ENCODE data around the gene TMEM140.
A peak's percentile ranks its signal among the peaks of the same experiment; 100 is the strongest.
"Not testable (repeated sequence)": the region's sequence is repeated elsewhere in the genome, so short reads cannot be mapped to it uniquely, and the experiment has no call there.

The TMEM140 gene

GRCh38 chr7:135195968-135196629 is 48.2 kb downstream of the TMEM140 start:
- DNase-seq: no peak

DNA sequence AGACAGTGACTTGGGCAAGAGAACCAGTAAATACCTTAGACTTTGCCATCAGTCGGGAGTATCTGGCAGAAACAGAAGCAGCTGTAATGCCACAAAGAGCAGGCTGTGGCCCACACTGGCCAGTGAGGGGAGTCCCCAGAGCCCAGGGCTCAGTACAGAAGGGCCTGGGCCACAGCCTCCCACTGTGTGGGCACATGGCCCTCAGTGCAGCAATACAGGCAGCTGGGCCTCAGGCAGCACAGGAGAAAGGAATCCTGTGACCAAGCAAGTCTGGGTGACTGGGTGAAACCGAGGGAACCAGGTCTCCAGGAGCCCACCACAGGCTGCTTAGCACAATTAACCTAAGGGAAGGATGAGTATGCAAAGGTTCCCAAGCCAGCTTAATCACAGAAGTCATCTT is 49.5 kb downstream of the TMEM140 start:
- no peak for DNase-seq

GRCh38 chr7:135197906-135198655 is 50.2 kb downstream of the TMEM140 start:
- DNase-seq: no peak

GRCh38 chr7:135199439-135199838 is 51.6 kb downstream of the TMEM140 start:
- DNase-seq: no peak

DNA sequence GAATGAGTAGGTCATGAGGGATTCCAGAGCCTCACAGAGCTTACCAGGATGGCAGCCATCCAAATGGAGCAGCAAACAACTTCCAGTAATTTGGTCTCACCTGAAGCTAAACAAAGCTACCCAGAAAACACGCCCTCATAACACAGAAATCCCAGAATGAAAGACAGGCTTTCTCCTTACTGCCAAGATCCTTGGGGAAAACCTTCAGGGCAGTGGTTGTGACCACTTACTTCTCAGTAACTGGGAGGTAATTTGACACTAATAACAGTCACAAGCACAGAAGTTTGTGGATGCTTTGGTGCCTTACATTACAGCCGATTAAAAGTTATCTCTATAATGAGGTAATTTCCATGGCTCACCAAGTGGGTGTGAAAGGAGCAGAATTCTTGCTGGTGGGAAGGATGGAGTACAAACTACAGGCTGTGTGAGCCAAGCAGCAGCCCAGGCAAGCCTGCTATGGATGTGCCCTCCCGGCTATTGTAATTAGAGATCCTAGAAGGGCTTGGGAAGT is 53.0 kb downstream of the TMEM140 start:
- no peak for DNase-seq

GRCh38 chr7:135201350-135201749 is 53.5 kb downstream of the TMEM140 start:
- no peak for DNase-seq

GRCh38 chr7:135204341-135204749 is 56.5 kb downstream of the TMEM140 start:
- no peak for DNase-seq

- DNase-seq: no peak
Measured at GRCh38 chr7:135204876-135205275, 57.0 kb downstream of the TMEM140 start.

- DNase-seq: no peak
Measured at GRCh38 chr7:135205850-135206249, 58.0 kb downstream of the TMEM140 start.

DNA sequence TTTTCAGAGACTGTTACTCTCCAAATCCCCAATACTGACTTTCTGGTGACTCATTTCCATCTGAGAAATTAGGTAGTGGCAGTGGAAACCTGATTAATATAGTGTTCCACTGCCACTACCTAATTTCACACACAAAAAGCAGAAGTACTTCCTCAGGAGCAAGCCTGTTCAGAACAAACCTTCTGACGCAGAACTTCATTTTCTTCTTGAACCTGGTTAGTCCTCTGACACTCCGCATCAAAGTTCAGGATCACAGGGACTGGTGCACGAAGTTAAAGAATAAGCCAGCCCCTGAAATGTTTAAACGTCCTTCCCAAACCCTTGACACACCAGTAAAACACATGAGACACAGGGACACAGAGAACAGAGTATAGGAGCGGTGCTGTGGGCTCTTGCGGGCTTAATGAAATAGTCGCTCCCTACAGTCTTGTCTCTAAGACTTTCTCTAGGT is 59.1 kb downstream of the TMEM140 start:
- no peak for DNase-seq

DNA sequence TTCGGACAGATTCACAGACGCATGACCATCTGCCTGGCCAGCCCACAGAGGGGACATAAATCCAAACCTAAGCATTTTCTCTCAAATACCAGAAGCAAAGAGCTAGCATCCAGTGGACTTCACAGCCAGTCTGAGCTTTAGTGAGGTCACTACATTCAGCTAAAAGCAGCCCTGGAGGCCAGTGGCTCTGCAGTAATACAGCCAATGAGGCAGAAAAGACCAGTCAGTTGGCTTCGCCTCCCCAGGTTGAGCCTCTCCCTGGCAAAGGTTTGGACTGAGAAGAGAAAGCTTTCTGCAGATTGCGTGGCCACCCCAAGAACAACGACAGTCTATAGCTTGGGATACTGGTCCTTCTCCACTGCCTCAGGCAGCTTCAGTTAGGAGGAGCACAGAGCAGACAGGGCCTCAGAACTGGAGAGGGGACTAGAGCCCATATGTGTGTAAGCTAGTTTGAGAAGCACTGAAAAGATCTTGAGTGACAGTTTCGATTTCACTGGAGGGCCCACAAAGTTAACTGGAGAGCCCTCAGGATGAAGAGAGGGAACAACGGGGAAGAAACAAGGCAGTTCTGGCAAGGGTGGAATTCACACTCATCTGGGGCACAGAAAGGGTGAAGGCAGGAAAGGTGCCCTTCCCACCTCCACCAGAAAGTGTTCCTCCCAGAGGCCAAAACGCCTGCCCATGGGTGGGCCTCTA is 59.7 kb downstream of the TMEM140 start:
- DNase-seq: no peak

- no peak for DNase-seq
Measured at GRCh38 chr7:135208102-135208793, 60.4 kb downstream of the TMEM140 start.

DNA sequence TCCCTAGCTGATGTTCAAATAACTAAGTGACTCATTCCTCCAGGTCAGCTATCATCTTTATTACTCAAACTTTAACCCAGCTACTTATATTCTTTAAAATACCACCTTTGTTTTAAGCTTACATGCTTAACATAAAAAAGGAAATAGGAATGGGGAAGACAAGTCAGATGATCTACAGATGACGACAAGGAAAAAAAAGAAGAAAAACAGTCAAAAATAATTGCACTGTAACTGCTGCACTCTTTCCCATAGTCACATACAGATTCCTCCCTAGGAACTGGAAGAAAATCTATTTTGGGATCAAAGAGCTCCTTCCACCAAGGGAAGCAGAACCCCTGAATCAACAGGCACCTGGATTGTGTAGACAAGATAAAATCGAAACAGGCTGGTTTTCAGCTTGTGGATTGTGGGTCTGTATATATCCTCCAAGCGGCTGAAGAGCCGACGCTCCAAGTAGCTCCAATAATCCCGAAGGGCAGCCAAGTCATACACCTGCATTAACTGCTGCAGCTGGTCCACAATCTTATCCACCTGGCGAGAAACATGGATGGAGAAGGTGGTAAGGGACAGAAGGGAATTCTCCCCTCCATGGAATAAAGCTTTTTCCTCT is 61.5 kb downstream of the TMEM140 start:
- no peak for DNase-seq

GRCh38 chr7:135210888-135211178 is 63.0 kb downstream of the TMEM140 start:
- no peak for DNase-seq

- peak; percentile 86 to 91 for DNase-seq
Measured at GRCh38 chr7:135211179-135211945, 63.5 kb downstream of the TMEM140 start, which contains the start of gene WDR91. WDR91 (minus strand) TSS chr7:135211526; CDS start chr7:135211502, 24 bp downstream.

- not testable (repeated sequence) for DNase-seq
Measured at GRCh38 chr7:135211946-135212685, 64.2 kb downstream of the TMEM140 start.

GRCh38 chr7:135213831-135214230 is 66.0 kb downstream of the TMEM140 start:
- no peak for DNase-seq

DNA sequence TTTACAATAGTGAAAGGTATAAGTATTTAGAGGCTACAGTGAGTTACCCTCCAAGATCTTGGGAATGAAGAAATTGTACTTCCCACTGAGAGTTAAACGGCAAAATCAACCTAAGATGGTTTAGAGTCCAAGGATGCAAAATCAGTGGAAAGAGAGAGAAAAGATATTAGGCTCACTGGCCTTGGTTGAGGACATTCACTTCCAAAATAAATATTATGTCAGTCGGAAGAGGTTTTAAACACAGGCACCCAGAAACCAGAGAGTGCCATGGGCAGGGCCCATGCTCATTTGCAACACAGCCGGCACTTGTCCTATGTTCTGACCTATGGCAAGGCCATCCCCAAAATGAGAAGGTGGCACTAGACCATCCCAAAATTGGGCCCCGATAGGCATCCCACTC is 67.3 kb downstream of the TMEM140 start:
- no peak for DNase-seq

- no peak for DNase-seq
Measured at GRCh38 chr7:135215698-135216097, 67.8 kb downstream of the TMEM140 start.
